ENCODE data around the gene KCNK5.

The KCNK5 gene

DNA sequence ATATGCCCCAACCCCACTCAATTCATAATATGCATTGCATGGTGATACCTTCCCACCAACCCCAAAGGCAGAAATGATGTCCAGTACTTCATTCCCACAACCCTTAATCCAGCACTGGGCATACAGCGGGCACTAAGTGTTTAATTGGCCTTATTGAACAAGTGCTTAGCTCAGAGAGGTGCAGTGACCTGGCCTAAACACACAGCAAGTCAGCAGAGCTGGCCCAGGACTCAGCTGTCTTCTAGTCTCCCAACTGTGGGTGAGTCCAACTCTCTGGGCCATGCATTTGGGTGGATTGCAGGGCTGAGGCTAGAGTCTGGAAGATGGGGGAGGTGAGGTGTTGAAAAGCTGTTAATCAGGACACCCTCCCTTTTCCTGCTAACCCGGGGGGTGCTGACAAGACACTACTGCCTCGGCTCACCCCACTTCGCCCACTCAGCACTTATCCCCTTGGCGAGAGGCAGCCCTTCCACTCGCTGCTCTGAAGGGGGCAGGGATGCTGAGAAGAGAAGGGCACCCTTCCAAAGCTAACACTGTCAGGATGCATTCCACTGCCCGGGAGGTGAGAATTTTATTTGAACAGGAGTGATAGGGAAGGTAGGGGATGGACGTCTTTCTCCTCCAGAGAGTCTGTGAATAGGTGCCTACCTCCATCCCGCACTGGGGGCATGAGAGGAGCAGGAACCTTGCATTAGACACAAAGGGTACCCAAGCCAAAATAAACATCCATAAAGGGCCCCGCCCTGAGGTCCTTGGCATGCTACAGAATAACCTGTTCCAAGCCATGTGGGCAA, 14.2 kb downstream of the KCNK5 start:
- no peak for DNase-seq

- DNase-seq, result no peak
These were observed 15.0 kb downstream of the KCNK5 start for GRCh38 chr6:39214120-39214813.

- DNase-seq, result no peak
These were observed 15.9 kb downstream of the KCNK5 start for GRCh38 chr6:39213195-39213920.

DNA sequence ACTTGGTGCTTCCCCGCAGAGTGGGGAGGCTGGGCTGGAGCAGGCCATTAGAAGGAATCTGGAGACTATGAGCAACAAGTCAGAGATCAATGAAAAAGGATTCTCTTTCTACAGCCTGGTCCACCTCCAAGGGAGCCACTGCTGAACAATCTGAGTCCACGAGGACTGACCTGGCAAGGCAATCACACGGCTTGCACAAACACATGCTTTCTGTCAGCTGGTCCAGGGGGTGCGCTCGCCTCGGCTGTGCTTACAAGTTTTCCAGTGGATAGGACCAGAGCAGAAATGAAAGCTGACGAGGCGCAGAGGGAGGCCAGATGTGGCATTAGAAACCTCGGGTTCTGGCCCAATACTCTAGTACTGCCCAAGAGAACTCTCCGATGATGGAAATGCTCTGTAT, 18.1 kb downstream of the KCNK5 start:
- DNase-seq, result no peak

DNA sequence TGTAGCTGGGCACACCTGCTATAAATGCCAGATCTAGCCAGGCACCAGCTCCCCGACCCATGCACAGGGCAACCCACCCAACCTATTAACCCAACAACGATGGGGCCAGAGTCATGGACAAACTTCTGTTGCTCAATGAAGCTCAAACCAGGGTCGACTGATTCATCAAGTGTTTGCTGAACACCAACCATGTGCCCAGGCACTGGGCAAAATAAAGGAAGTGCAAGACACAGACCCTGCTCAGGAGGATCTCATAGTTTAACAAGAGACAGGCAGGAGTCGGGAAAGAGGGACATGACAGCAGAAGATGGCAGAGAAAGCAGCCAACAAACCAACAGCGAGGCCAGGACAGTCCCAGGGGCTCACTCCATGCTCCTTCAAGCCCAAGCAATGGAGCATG, 18.8 kb downstream of the KCNK5 start:
- no peak for DNase-seq

DNA sequence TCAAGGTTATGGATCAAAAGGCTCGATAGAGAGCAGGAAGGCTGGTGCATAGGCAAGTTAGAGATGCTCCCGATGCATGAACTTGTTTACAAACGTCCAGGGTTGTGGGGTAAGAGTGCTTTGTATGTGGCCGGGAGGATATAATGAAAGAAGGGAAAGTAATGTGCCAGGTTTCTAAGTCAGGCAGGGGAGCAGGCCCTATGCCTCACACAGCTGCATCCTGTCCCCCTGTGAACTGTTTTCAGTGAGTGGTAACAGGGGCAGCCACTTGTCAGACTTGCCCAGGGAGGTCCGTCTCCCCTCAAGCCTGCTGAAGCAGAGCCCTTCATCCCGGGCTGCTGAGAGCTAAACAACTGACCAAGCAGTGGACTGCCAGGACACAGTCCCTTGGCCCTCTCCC, 19.4 kb downstream of the KCNK5 start:
- DNase-seq, result no peak

- no peak for DNase-seq
These were observed 19.9 kb downstream of the KCNK5 start for GRCh38 chr6:39209360-39209811.

DNA sequence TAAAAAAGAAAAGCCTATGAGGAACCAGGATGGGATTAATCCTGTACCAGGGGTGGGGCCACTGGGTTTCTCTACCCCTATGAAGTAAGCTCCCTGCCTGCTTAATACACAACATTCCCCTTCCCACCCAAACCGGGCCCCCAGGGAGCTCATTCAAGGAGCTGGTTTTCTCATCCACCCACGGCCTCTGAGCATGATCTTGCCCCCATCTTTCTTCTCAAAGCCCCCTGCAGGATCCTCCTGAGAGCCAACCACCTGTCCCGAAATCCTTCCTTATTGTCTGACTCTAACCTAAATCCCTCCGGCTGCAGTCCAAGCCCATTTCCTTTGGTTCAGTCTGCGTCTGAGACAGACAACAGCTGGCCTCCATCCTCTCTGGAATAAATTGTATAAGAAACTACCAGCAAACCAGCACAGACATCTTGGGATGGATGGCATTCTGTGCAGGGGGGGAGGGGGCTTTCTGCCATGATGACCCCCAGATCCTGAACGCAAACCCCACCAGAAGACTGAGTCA, 21.0 kb downstream of the KCNK5 start:
- DNase-seq, result no peak

- DNase-seq, result no peak
These were observed 21.7 kb downstream of the KCNK5 start for GRCh38 chr6:39207416-39208222.

- DNase-seq, result no peak
These were observed 23.0 kb downstream of the KCNK5 start for GRCh38 chr6:39206250-39206721.

DNA sequence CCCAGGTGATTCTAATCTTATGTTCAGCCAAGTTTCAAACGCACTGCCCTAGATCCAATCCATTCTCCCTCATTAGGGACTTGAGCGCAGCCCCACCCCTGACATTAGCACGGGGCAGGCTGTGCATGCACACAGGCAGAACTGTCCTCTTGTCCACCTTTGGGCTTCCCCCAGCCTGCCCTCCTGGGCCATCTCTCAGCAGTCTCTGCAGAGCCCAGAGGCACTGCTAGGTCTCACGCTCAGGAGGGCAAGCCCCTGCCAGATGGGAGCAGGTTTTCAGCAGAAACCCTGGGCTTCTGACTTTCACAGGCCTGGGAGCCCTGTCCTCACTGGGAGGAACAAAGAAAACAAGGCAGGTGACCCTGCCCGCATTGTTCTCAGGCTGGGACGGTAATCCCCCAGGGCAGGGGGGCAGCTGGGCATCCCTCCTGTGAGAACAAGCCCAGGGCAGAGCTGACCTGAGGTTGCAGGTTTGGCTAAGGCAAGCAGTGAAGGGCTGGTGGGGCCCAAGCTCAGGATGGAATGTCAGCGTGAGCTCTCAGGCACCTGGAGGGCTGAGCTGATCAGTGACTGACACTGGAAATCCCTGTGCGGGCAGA, 24.5 kb downstream of the KCNK5 start:
- no peak for DNase-seq

- DNase-seq, result no peak
These were observed 25.1 kb downstream of the KCNK5 start for GRCh38 chr6:39204160-39204495.

GRCh38 chr6:39203436-39204159, 25.7 kb downstream of the KCNK5 start:
- no peak for DNase-seq

- no peak for DNase-seq
These were observed 27.1 kb downstream of the KCNK5 start for GRCh38 chr6:39202166-39202565.

GRCh38 chr6:39200498-39201020, 28.7 kb downstream of the KCNK5 start:
- no peak for DNase-seq

DNA sequence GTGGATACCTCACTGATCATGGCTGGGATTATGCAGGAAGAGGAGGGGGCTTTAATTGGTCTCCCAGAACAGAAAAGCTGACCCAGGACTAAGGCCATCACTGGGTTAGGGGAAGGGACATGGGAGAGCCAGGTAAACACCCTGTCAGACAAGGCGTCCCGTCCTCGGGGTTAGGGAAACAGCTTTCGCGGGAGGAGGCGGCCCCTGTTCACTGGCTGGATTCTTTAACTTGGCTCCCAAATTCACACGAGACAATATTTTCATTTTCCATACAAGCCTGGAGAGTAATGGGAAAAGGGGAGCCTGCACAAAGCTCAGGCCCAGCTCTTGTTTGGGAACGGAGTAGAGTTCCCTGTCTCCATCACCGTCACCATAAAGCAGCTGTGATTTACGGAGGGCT, 29.3 kb downstream of the KCNK5 start:
- DNase-seq, result no peak

- DNase-seq, result no peak
These were observed 29.9 kb downstream of the KCNK5 start for GRCh38 chr6:39199231-39199940.

- DNase-seq, result no peak
These were observed 30.7 kb downstream of the KCNK5 start for GRCh38 chr6:39198528-39198927.

DNA sequence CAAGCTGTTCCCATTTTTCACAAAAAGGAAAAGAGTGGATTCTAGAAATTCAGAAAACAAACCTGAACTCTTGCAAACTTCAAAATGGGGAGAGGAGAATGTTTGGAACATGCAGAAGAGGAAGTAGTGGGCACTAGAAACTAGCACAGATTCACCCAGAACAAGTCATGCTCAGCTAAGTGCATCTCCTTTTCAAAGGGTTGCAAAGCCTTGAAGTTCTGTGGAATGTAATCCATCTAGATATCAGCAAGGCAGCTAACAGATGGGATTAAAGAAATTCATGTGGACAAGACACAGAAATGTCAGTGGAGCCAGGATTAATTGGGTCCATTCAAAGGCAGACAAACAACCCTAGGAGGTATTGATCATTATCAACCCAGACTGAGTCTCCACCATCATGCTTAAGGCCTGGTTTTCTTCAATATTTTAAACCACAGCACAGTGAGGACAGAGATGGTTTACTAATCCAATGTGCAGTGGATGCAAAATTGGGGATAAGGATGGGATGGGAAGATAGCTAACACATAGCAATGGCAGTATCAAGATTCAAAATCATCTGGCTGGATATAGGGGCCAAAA, 31.3 kb downstream of the KCNK5 start:
- DNase-seq, result no peak

GRCh38 chr6:39197521-39197920, 31.8 kb downstream of the KCNK5 start:
- no peak for DNase-seq

All from activated CD4-positive, CD25-positive, alpha-beta regulatory T cell (primary cell).